Sigmoid colon (tissue), 7 donors: ENCODE results near the gene SMIM38. TPM values are rescaled to one million over a fixed set of nuclear protein-coding genes. Genes with fewer than 3 reads are reported as not detected.

ENCODE experiments used
- DNase-seq: peaks from one replicate; pipeline ENCODE4 v3.0.0-alpha.2; 2019
- H3K27ac ChIP-seq, 4 donors: fragments of 200-600 bp; sonication (generic); one replicate each; pipeline ENCODE4 v1.5.1; 2016 to 2019; ENCODE audit warnings: mild to moderate bottlenecking in 1 of 4
- H3K27me3 ChIP-seq, 3 donors: fragments of 200-600 bp; sonication (generic); one replicate each; pipeline ENCODE4 v1.5.1; 2019; ENCODE audit warnings: mild to moderate bottlenecking in 1 of 3
- H3K36me3 ChIP-seq, 4 donors: fragments of 200-600 bp; sonication (generic); one replicate each; pipeline ENCODE4 v1.5.1; 2016 to 2019
- H3K4me1 ChIP-seq, 4 donors: fragments of 200-600 bp; sonication (generic); one replicate each; pipeline ENCODE4 v1.5.1; 2017 to 2019
- H3K4me3 ChIP-seq, 4 donors: fragments of 200-600 bp; sonication (generic); one replicate each; pipeline ENCODE4 v1.5.1; 2017 to 2019; ENCODE audit warnings: mild to moderate bottlenecking in 2 of 4, moderate library complexity in 1 of 4
- H3K9me3 ChIP-seq, 4 donors: fragments of 200-600 bp in 3 of 4; sonication (generic) in 3 of 4; one replicate each; pipeline versions ENCODE4 v1.5.1 to v1.6.1; 2013 to 2019
- EP300 ChIP-seq, 4 donors: sonication (generic); formaldehyde crosslinking; IDR thresholded peaks; one replicate each; pipeline ENCODE4 v1.6.1; 2017; ENCODE audit warnings: antibody characterized with exemption in 4 of 4
- POLR2A ChIP-seq, 2 donors: fragments of 450-650 bp; IDR thresholded peaks; one replicate each; pipeline ENCODE4 v1.6.1; 2016; ENCODE audit warnings: antibody characterized with exemption in 2 of 2, mild to moderate bottlenecking in 2 of 2, moderate library complexity in 2 of 2
- POLR2AphosphoS5 ChIP-seq, 4 donors: sonication (generic); formaldehyde crosslinking; IDR thresholded peaks; one replicate each; pipeline ENCODE4 v1.6.1; 2017; ENCODE audit warnings: antibody characterized with exemption in 4 of 4
- WGBS, 2 donors: extraction: QIAGEN DNeasy Blood & Tissue Kit; methylation state at CpG; one replicate each; pipeline ENCODE4 v1.1.7; 2013; 5-methylcytosine and 5-hydroxymethylcytosine counted together
- intact Hi-C: fragments of 100-400 bp; cut with DNase I; formaldehyde crosslinking; loops from one replicate; pipeline ENCODE4 v1.15.1; 2023
- polyA plus RNA-seq, 3 donors: library from polyadenylated mRNA; stranded (reverse); fragments of 200-250 nt; gene quantifications; one replicate each; pipeline ENCODE4 v1.2.3, GENCODE V29; 2013
- total RNA-seq, 4 donors: library from RNA; depleted of rRNA; stranded (reverse); fragments of >200 nt; gene quantifications; one replicate each; pipeline ENCODE4 v1.1.0, GENCODE V29; 2016
- TF ChIP-seq, protein P1 (sequence below), 4 experiments: fragments of 450-650 bp in 3 of 4; fragments of 200-600 bp in 1 of 4; IDR thresholded peaks; one replicate each; pipeline ENCODE4 v1.5.1; 2016 to 2019; ENCODE audit warnings: antibody characterized with exemption in 4 of 4, mild to moderate bottlenecking in 3 of 4, moderate library complexity in 2 of 4
- donor health status: healthy with polysubstance abuse.
- donor health status: Bipolar disorder and iron deficiency.
- donor health status: healthy.

SMIM38 gene
- total and polyA plus RNA-seq, 7 donors = 0.19 to 5.4 (median 1.8) TPM; not detected in 2

- H3K27ac ChIP-seq = peak overlapping the region; percentile 58 to 75 (median 67)
- no peaks in the 10 kb centered on the region for H3K36me3 ChIP-seq
- H3K27me3 ChIP-seq = no peaks in the 10 kb centered on the region
- no peak for DNase-seq
- H3K9me3 ChIP-seq = no peaks in the 10 kb centered on the region
- TF ChIP-seq EP300 (IDR thresholded peaks at IDR 0.05) (no peak), POLR2A (IDR thresholded peaks at IDR 0.05) (no peak), POLR2AphosphoS5 (IDR thresholded peaks at IDR 0.05) (no peak)
- TF ChIP-seq, protein P1, sequence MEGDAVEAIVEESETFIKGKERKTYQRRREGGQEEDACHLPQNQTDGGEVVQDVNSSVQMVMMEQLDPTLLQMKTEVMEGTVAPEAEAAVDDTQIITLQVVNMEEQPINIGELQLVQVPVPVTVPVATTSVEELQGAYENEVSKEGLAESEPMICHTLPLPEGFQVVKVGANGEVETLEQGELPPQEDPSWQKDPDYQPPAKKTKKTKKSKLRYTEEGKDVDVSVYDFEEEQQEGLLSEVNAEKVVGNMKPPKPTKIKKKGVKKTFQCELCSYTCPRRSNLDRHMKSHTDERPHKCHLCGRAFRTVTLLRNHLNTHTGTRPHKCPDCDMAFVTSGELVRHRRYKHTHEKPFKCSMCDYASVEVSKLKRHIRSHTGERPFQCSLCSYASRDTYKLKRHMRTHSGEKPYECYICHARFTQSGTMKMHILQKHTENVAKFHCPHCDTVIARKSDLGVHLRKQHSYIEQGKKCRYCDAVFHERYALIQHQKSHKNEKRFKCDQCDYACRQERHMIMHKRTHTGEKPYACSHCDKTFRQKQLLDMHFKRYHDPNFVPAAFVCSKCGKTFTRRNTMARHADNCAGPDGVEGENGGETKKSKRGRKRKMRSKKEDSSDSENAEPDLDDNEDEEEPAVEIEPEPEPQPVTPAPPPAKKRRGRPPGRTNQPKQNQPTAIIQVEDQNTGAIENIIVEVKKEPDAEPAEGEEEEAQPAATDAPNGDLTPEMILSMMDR (IDR thresholded peaks at IDR 0.05) = no peak
- H3K4me3 ChIP-seq = peak overlapping the region in 3 of 4 donors; percentile 19 to 33 (median 25)
- intact Hi-C loops = no loop called here
- H3K4me1 ChIP-seq = peaks cover 0 to 33% (median 23%) of the 10 kb centered on the region in 4 donors
- WGBS, 2 donors = 86 to 88% methylated on average over 15 of the region's 15 CpGs
Observed at GRCh38 chr11:69156673-69157155, 979 bp downstream of the SMIM38 start.

DNA sequence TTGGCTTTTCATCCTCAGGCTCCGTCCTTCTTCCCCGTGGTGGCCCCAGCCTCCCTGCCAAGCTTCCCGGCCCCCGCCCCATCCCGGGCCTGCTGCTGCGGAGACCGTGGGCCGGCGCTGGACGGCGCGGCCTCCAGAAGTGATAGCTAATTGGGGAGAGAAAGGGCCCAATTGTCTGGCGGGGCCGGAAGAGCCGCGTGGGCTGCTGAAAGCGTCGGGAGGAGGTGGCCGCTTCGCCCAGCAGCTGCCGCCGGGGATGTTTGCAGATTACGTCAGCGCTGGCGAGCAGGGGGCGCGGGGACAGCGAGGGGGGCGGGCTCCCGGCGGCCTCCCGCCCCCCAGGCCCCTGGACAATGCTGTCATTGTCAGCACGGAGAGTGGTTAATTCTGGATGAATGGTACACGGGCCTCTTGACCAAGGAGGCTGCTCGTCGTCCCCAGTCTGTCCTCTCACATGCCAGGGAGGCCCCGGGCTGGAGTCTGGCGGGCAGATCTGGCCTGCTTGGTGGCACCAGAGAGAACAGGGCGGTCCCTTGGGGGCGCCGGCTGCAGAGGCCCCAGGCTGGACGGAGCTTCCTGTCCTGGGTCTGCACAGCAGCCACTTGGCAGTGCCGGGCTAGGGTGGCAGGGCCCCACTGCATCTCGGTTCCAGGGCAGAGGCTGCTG is 1.6 kb downstream of the SMIM38 start:
- 10 to 32% methylated on average over 44 of the region's 44 CpGs for WGBS, 2 donors
- Histone ChIP-seq H3K27me3 (no peaks in the 10 kb centered on the region), H3K27ac (peak overlapping the region; percentile 58 to 75 (median 67)), H3K36me3 (no peaks in the 10 kb centered on the region), H3K4me3 (peak overlapping the region in 3 of 4 donors; percentile 19 to 33 (median 25)), H3K4me1 (peaks cover 0 to 33% (median 23%) of the 10 kb centered on the region in 4 donors), H3K9me3 (no peaks in the 10 kb centered on the region)
- peak; percentile 76 for DNase-seq
- TF ChIP-seq POLR2A (IDR thresholded peaks at IDR 0.05) (no peak), POLR2AphosphoS5 (IDR thresholded peaks at IDR 0.05) (peak; percentile 6 to 53 (median 30)), EP300 (IDR thresholded peaks at IDR 0.05) (no peak)
- TF ChIP-seq, protein P1 (IDR thresholded peaks at IDR 0.05) = no peak
- intact Hi-C loops = no loop called here

GRCh38 chr11:69157822-69158231 is 2.1 kb downstream of the SMIM38 start:
- Histone ChIP-seq H3K4me3 (no peak overlapping the region), H3K4me1 (peaks cover 0 to 33% (median 23%) of the 10 kb centered on the region in 4 donors), H3K36me3 (no peaks in the 10 kb centered on the region), H3K9me3 (no peaks in the 10 kb centered on the region), H3K27me3 (no peaks in the 10 kb centered on the region), H3K27ac (peak overlapping the region in 3 of 4 donors; percentile 58 to 75 (median 67))
- WGBS, 2 donors = 93 to 95% methylated on average over 15 of the region's 15 CpGs
- no peak for DNase-seq
- TF ChIP-seq, protein P1 (IDR thresholded peaks at IDR 0.05) = no peak
- no peak for TF ChIP-seq POLR2A (IDR thresholded peaks at IDR 0.05)
- no peak for TF ChIP-seq POLR2AphosphoS5 (IDR thresholded peaks at IDR 0.05)
- TF ChIP-seq EP300 (IDR thresholded peaks at IDR 0.05) = no peak
- intact Hi-C loops = no loop called here

DNA sequence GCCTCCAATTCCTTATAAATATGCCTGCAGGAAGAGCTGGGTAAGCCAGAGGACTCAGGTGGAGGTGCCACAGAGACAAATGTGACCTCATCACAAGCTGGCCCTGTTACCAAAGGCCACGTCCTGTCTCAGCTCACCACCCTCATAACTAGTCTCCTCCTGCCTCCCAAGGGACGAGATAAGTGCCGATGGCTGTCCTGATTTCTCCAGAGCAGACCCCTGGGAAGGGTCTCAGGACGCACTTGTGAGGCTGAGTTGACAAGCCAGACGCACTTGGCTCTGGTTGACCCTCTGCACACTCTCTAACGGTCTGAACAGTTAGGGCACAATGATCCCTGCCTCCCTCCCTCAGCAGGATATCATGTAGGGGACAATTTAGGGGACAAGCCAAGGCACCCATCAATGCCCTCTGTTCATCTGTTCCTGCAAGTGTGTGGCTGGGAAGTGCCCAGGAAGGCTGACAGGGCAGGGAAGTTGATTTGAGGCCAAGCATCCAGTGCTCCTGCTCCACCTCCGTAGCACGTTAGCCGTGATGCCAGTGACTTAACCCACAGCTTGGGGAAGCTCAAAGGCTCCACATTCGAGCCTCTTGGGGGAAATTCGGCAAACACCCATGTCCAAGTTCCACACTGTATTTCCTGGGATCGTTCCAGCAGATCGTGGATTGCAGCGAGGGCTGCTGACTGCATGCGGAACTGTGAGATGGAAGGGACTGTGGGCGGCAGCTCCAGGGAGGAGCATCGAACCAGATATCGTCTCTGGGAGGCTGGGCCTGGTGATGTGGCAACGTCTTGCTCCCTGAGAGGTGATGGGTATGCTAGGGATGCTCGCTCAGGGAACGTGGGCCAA is 2.8 kb downstream of the SMIM38 start:
- peak overlapping the region in 3 of 4 donors; percentile 58 to 75 (median 67) for H3K27ac ChIP-seq
- DNase-seq = no peak
- WGBS, 2 donors = 92 to 93% methylated on average over 21 of the region's 21 CpGs
- TF ChIP-seq EP300 (IDR thresholded peaks at IDR 0.05) (no peak), POLR2A (IDR thresholded peaks at IDR 0.05) (no peak), POLR2AphosphoS5 (IDR thresholded peaks at IDR 0.05) (no peak)
- TF ChIP-seq, protein P1 (IDR thresholded peaks at IDR 0.05) = no peak
- no peaks in the 10 kb centered on the region for H3K27me3 ChIP-seq
- H3K4me3 ChIP-seq = no peak overlapping the region
- no peaks in the 10 kb centered on the region for H3K36me3 ChIP-seq
- peaks cover 0 to 33% (median 23%) of the 10 kb centered on the region in 4 donors for H3K4me1 ChIP-seq
- no peaks in the 10 kb centered on the region for H3K9me3 ChIP-seq
- intact Hi-C loops = no loop called here
